ENCODE measurements around the gene RAB33B.

GRCh38 chr4:139469216-139469615, 15.3 kb downstream of the RAB33B start:
- TF ChIP-seq CTCF (conservative IDR thresholded peaks at IDR 0.05; ENCODE audit: low read length) (no peak), EZH2phosphoT487 (IDR thresholded peaks at IDR 0.05; ENCODE audit: borderline replicate concordance, low read depth, low read length) (no peak)

Data from OCI-LY7 (cell line).